GM06990 (cell line): ENCODE results near the gene CAST.

ENCODE experiments used
- DNase-seq: peaks from one replicate; pipeline ENCODE4 v3.0.0-alpha.2; 2011; ENCODE audit not compliant: insufficient read length; ENCODE audit errors: extremely low read depth
- H3K27me3 ChIP-seq: replicated peaks from 2 replicates; pipeline ENCODE4 v1.6.0; 2011; ENCODE audit warnings: low read length; ENCODE audit not compliant: control insufficient read depth, insufficient read depth
- H3K36me3 ChIP-seq: 2 replicates; pipeline ENCODE4 v1.5.1; 2011; ENCODE audit warnings: low read length; ENCODE audit not compliant: control insufficient read depth, insufficient read depth
- H3K4me3 ChIP-seq: replicated peaks from 2 replicates; pipeline ENCODE4 v1.5.1; 2011; ENCODE audit warnings: low read depth, mild to moderate bottlenecking, control low read depth, low read length
- CTCF ChIP-seq: IDR thresholded peaks from 2 replicates; pipeline ENCODE4 v1.5.1; 2011; ENCODE audit warnings: low read length, control low read depth, mild to moderate bottlenecking, inconsistent platforms; ENCODE audit not compliant: insufficient read depth, poor library complexity, severe bottlenecking

CAST gene

DNA sequence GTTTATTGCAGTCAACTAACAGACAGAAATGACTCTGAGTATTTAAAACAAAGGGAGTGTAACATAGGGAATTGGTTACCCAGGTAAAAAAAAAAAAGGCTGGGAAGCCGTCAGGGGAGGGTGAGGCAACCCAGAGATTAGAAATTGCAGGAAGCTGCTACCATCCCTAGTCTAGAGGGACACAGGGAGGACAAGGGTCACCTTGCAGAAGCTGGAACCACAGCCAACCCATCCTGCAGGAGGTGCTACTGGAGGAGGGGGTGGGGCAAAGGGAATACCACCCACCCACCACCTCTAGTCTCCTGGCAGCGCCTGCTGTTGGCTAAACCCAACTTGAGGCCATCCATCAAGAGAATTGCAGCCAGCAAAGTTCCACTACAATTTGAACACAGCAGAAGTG lies 6.5 kb downstream of the CAST start:
- Histone ChIP-seq H3K27me3 (no peaks in the 10 kb centered on the region), H3K36me3 (no peaks in the 10 kb centered on the region; the same call in 1 of the 2 replicates), H3K4me3 (no peak overlapping the region)
- no peak for TF ChIP-seq CTCF
- DNase-seq, result no peak

- no peak overlapping the region for H3K4me3 ChIP-seq
- H3K27me3 ChIP-seq, result no peaks in the 10 kb centered on the region
- TF ChIP-seq CTCF, result no peak
- no peaks in the 10 kb centered on the region; the same call in 1 of the 2 replicates for H3K36me3 ChIP-seq
- no peak for DNase-seq
Observed at GRCh38 chr5:96669909-96670308, 7.7 kb downstream of the CAST start.

DNA sequence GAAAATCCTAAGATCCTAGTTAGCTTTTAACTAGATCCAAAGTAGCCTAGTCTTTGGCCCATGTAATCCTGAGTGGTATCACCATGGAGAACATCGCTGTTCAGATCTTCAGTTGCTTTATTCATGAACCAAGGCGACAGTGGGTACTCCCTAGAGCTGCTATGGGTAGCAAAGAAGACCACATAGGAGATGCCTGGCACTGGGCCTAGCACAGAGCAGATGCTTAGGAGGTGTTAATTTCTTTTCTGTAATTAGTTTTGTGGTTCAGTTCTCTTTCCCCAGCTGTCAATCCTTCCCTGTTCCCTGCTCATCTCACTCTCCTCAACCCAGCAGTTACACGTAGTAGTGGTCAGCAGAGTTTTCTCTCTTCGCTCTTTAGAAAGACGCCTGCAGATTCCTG lies 9.3 kb downstream of the CAST start:
- H3K36me3 ChIP-seq, result no peaks in the 10 kb centered on the region; the same call in 1 of the 2 replicates

DNA sequence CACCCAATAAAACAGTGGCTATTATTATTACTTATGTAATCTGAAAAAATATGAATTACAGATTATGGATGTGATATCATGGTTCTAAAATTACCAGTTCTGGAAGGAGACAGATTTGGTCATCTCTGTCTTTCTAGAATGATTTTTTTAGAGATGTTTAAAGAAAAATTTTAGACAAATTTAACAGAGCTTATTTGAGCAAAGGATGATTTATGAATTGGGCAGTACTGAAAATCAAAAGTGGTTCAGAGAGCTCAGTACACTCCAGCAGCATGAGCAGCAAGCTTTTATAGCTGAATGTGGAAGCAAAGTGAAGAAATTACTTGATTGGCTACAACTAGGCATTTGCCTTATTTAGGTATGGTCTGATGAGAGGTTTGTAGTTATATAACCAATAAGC lies 11.0 kb downstream of the CAST start:
- no peak for TF ChIP-seq CTCF
- no peaks in the 10 kb centered on the region for H3K27me3 ChIP-seq
- no peaks in the 10 kb centered on the region; the same call in 1 of the 2 replicates for H3K36me3 ChIP-seq
- DNase-seq, result no peak
- no peak overlapping the region for H3K4me3 ChIP-seq

More for the DNA sequence above, 9.3 kb downstream of the CAST start:
- no peak for DNase-seq
- H3K27me3 ChIP-seq, result no peaks in the 10 kb centered on the region
- H3K4me3 ChIP-seq, result no peak overlapping the region
- no peak for TF ChIP-seq CTCF

- no peak overlapping the region for H3K4me3 ChIP-seq
Observed at GRCh38 chr5:96675882-96676281, 13.7 kb downstream of the CAST start.

More at GRCh38 chr5:96675882-96676281, 13.7 kb downstream of the CAST start:
- Histone ChIP-seq H3K36me3 (no peaks in the 10 kb centered on the region; the same call in none of the 2 replicates), H3K27me3 (no peaks in the 10 kb centered on the region)
- no peak for TF ChIP-seq CTCF
- DNase-seq, result no peak
